Spinal cord (tissue), 10 donors: Measurements from ENCODE around the gene NTMT2. TPM values are rescaled to one million over a fixed set of nuclear protein-coding genes. Genes with fewer than 3 reads are reported as not detected.
"Not testable (repeated sequence)": the region's sequence is repeated elsewhere in the genome, so short reads cannot be mapped to it uniquely, and the experiment has no call there.

Experiments
- DNase-seq, 6 donors: peaks; one replicate each; pipeline versions ENCODE4 v3.0.0 to v3.0.0-alpha.2; 2013 to 2015; ENCODE audit warnings: low spot score in 6 of 6, low read depth in 4 of 6
- H3K27ac ChIP-seq: one replicate; pipeline ENCODE4 v1.5.1; 2013; ENCODE audit warnings: low read depth, low read length, control low read depth
- H3K27me3 ChIP-seq: one replicate; pipeline ENCODE4 v1.6.1; 2013; ENCODE audit warnings: low read length; ENCODE audit not compliant: control insufficient read depth, insufficient read depth
- H3K36me3 ChIP-seq: one replicate; pipeline ENCODE4 v1.6.1; 2013; ENCODE audit warnings: low read length; ENCODE audit not compliant: control insufficient read depth, insufficient read depth
- H3K4me1 ChIP-seq: one replicate; pipeline ENCODE4 v1.6.1; 2013; ENCODE audit warnings: low read length; ENCODE audit not compliant: control insufficient read depth, insufficient read depth
- H3K4me3 ChIP-seq: one replicate; pipeline ENCODE4 v1.5.1; 2013; ENCODE audit warnings: low read depth, low read length, control low read depth
- H3K9me3 ChIP-seq: one replicate; pipeline ENCODE4 v1.6.1; 2013; ENCODE audit warnings: low read length; ENCODE audit not compliant: control insufficient read depth, insufficient read depth
- WGBS: methylation state at CpG from one replicate; pipeline ENCODE4 v1.1.5; 2013; ENCODE audit warnings: missing lambda C conversion rate; ENCODE audit not compliant: insufficient coverage; 5-methylcytosine and 5-hydroxymethylcytosine counted together
- polyA plus RNA-seq, 2 donors: library from polyadenylated mRNA; unstranded; fragments of 120-200 nt; gene quantifications; one replicate each; pipeline ENCODE4 v1.2.1, GENCODE V29; 2013; ENCODE audit not compliant: insufficient read length in 2 of 2
- total RNA-seq, 2 donors: library from RNA; depleted of rRNA in 1 of 2; stranded (reverse); fragments of 120-200 nt in 1 of 2; fragments of >200 nt in 1 of 2; gene quantifications; one replicate each; pipeline versions ENCODE4 v1.2.3 to v1.2.4, GENCODE V29; 2013 to 2014
- donor health status: healthy.

The NTMT2 gene
- total and polyA plus RNA-seq, 4 donors = 0.25 to 0.50 (median 0.36) TPM; not detected in 1

- H3K4me1 ChIP-seq = no peaks in the 10 kb centered on the region
- no peak for DNase-seq
- no peaks in the 10 kb centered on the region for H3K27me3 ChIP-seq
- no peak overlapping the region for H3K4me3 ChIP-seq
- 100% methylated on average over 1 of the region's 1 CpG for WGBS
- no peaks in the 10 kb centered on the region for H3K9me3 ChIP-seq
- H3K36me3 ChIP-seq = no peaks in the 10 kb centered on the region
- H3K27ac ChIP-seq = no peak overlapping the region
These were observed 7.7 kb downstream of the NTMT2 start for GRCh38 chr1:170153417-170153816.

DNA sequence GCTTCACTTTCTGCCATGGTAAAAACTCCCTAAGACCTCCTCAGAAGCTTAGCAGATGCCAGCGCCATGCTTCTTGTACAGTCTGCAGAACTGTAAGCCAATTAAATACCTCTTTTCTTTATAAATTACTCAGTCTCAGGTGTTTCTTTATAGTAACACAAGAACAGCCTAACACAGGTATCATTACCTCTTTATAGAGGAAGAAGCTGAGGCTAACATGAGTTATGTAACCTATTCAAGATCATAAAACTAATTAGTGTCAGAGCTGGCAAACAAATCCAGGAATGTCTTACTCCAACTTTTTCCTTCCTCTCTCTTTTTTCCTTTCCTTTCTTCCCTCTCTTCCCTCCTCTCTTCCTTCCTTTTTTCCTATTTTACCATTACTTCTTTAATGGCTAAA lies 9.3 kb downstream of the NTMT2 start:
- no peak for DNase-seq
- 100% methylated on average over 1 of the region's 1 CpG for WGBS
- Histone ChIP-seq H3K36me3 (no peaks in the 10 kb centered on the region), H3K4me1 (no peaks in the 10 kb centered on the region), H3K4me3 (no peak overlapping the region), H3K27me3 (no peaks in the 10 kb centered on the region), H3K9me3 (no peaks in the 10 kb centered on the region), H3K27ac (no peak overlapping the region)

GRCh38 chr1:170156594-170156993 lies 10.8 kb downstream of the NTMT2 start:
- no peaks in the 10 kb centered on the region for H3K36me3 ChIP-seq
- no peak overlapping the region for H3K4me3 ChIP-seq
- H3K27ac ChIP-seq = no peak overlapping the region
- H3K27me3 ChIP-seq = no peaks in the 10 kb centered on the region
- H3K4me1 ChIP-seq = no peaks in the 10 kb centered on the region
- no peaks in the 10 kb centered on the region for H3K9me3 ChIP-seq
- DNase-seq = no peak
- WGBS = 67% methylated on average over 1 of the region's 2 CpGs

- WGBS = no CpG with 5 or more reads among the region's 2 CpGs
- Histone ChIP-seq H3K27me3 (no peaks in the 10 kb centered on the region), H3K4me3 (no peak overlapping the region), H3K27ac (no peak overlapping the region), H3K9me3 (no peaks in the 10 kb centered on the region), H3K4me1 (no peaks in the 10 kb centered on the region), H3K36me3 (no peaks in the 10 kb centered on the region)
- DNase-seq = no peak
These were observed 12.1 kb downstream of the NTMT2 start for GRCh38 chr1:170157820-170158219.

- WGBS = 46% methylated on average over 6 of the region's 8 CpGs
- H3K4me3 ChIP-seq = no peak overlapping the region
- H3K27me3 ChIP-seq = no peaks in the 10 kb centered on the region
- no peaks in the 10 kb centered on the region for H3K4me1 ChIP-seq
- DNase-seq = peak in 2 of 6 donors; percentile 4 to 71
- no peak overlapping the region for H3K27ac ChIP-seq
- no peaks in the 10 kb centered on the region for H3K9me3 ChIP-seq
- no peaks in the 10 kb centered on the region for H3K36me3 ChIP-seq
These were observed 16.9 kb downstream of the NTMT2 start for GRCh38 chr1:170162459-170163246.

DNA sequence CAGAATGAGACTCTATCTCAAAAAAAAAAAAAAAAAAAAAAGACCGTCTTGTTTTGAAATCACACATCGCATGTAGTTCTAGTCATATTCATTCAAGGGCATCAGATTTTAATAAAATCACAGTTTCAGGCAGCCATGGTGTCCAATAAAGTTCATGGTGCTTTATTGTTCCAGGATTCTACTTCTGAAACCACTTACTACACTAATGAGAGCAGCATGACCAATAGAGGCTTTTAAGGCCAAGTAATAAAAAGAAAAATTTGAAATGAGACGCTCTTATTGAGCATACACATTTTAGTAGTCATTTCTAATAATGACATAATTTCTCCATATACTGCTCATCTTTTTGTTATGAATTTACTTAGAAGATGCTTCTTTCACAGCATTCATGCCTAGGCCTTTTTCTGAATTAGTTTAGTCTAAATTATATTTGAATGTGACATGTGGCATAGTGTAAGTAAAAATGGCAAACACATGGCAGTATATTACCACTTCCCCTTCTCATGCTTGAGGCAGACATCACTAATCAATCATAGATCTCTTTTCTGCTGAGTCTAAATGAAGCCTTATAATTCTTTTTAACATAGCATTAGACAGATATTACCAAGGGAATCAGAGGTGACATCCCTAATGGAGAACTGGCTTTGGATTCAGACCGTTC lies 18.5 kb downstream of the NTMT2 start:
- WGBS = no CpG with 5 or more reads among the region's 4 CpGs
- no peaks in the 10 kb centered on the region for H3K9me3 ChIP-seq
- H3K27me3 ChIP-seq = no peaks in the 10 kb centered on the region
- H3K27ac ChIP-seq = no peak overlapping the region
- no peaks in the 10 kb centered on the region for H3K4me1 ChIP-seq
- peak in 1 of 6 donors; percentile 3 for DNase-seq
- H3K4me3 ChIP-seq = no peak overlapping the region
- no peaks in the 10 kb centered on the region for H3K36me3 ChIP-seq

- WGBS = 95% methylated on average over 3 of the region's 7 CpGs
- DNase-seq = no peak
- Histone ChIP-seq H3K9me3 (peaks cover 2% of the 10 kb centered on the region), H3K27ac (no peak overlapping the region), H3K4me1 (no peaks in the 10 kb centered on the region), H3K27me3 (no peaks in the 10 kb centered on the region), H3K4me3 (no peak overlapping the region), H3K36me3 (no peaks in the 10 kb centered on the region)
These were observed 20.9 kb downstream of the NTMT2 start for GRCh38 chr1:170166518-170167180.

DNA sequence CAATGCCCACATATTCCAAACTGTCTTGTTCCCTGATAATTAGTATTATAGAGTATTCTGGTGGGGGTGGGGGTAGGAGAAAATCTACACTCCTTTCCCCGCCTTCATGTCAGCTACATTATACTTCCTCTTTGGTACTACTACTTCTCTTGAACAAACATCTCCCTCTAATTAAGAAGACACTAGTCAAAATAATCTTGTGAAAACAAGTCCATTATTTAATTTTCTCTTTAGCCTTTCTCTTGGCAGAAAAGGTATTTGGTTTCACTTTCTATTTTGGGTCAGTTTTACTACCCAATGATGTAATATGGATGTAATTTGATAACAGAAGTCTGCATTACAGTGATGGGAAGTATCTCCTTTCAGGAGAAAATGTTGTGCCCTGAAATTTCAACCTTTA lies 22.5 kb downstream of the NTMT2 start:
- WGBS = no CpG with 5 or more reads among the region's 1 CpG
- H3K27ac ChIP-seq = no peak overlapping the region
- H3K4me1 ChIP-seq = no peaks in the 10 kb centered on the region
- no peak overlapping the region for H3K4me3 ChIP-seq
- no peaks in the 10 kb centered on the region for H3K36me3 ChIP-seq
- no peaks in the 10 kb centered on the region for H3K27me3 ChIP-seq
- DNase-seq = no peak
- peaks cover 2% of the 10 kb centered on the region for H3K9me3 ChIP-seq

GRCh38 chr1:170170513-170170912 lies 24.8 kb downstream of the NTMT2 start:
- not testable (repeated sequence) for DNase-seq, H3K27ac ChIP-seq, H3K4me3 ChIP-seq, H3K27me3 ChIP-seq, H3K9me3 ChIP-seq, H3K4me1 ChIP-seq, H3K36me3 ChIP-seq
- no CpG with 5 or more reads among the region's 4 CpGs for WGBS
